Epidermal melanocyte (primary cell): ENCODE measurements around the gene SLC38A1.
"Not testable (repeated sequence)": the region's sequence is repeated elsewhere in the genome, so short reads cannot be mapped to it uniquely, and the experiment has no call there.

Source experiments
- DNase-seq: peaks from one replicate; pipeline ENCODE4 v3.0.0; 2011; ENCODE audit warnings: low spot score; ENCODE audit not compliant: insufficient read length

Gene SLC38A1

GRCh38 chr12:46209170-46209569 is 59.7 kb downstream of the SLC38A1 start:
- DNase-seq: no peak

GRCh38 chr12:46208370-46208769 is 60.5 kb downstream of the SLC38A1 start:
- DNase-seq: no peak

- no peak for DNase-seq
Measured at GRCh38 chr12:46207644-46208043, 61.2 kb downstream of the SLC38A1 start.

- DNase-seq: no peak
Measured at GRCh38 chr12:46206471-46206870, 62.4 kb downstream of the SLC38A1 start.

GRCh38 chr12:46205294-46205693 is 63.5 kb downstream of the SLC38A1 start:
- DNase-seq: no peak

GRCh38 chr12:46201284-46201789 is 67.5 kb downstream of the SLC38A1 start:
- DNase-seq: no peak

GRCh38 chr12:46200551-46200950 is 68.3 kb downstream of the SLC38A1 start:
- DNase-seq: no peak

GRCh38 chr12:46198913-46199312 is 69.9 kb downstream of the SLC38A1 start:
- DNase-seq: no peak

GRCh38 chr12:46197883-46198282 is 71.0 kb downstream of the SLC38A1 start:
- DNase-seq: no peak

- DNase-seq: not testable (repeated sequence)
Measured at GRCh38 chr12:46190533-46190932, 78.3 kb downstream of the SLC38A1 start.

- no peak for DNase-seq
Measured at GRCh38 chr12:46188170-46188569, 80.7 kb downstream of the SLC38A1 start.

GRCh38 chr12:46187023-46187422 is 81.8 kb downstream of the SLC38A1 start:
- DNase-seq: no peak

GRCh38 chr12:46186088-46186487 is 82.8 kb downstream of the SLC38A1 start:
- no peak for DNase-seq

GRCh38 chr12:46185686-46186085 is 83.2 kb downstream of the SLC38A1 start:
- no peak for DNase-seq

- DNase-seq: no peak
Measured at GRCh38 chr12:46184798-46185595, 83.8 kb downstream of the SLC38A1 start.

- no peak for DNase-seq
Measured at GRCh38 chr12:46183112-46183511, 85.7 kb downstream of the SLC38A1 start.

GRCh38 chr12:46181465-46181864 is 87.4 kb downstream of the SLC38A1 start:
- no peak for DNase-seq

- DNase-seq: no peak
Measured at GRCh38 chr12:46179693-46180452, 89.0 kb downstream of the SLC38A1 start.

- no peak for DNase-seq
Measured at GRCh38 chr12:46177837-46178608, 90.8 kb downstream of the SLC38A1 start.

- DNase-seq: no peak
Measured at GRCh38 chr12:46177025-46177424, 91.8 kb downstream of the SLC38A1 start.

GRCh38 chr12:46174919-46175318 is 93.9 kb downstream of the SLC38A1 start:
- DNase-seq: no peak
